OCI-LY7 (cell line): ENCODE data around the gene FAM169A. TPM values are rescaled to one million over a fixed set of nuclear protein-coding genes. Genes with fewer than 3 reads are reported as not detected.
"Not testable (repeated sequence)": the region's sequence is repeated elsewhere in the genome, so short reads cannot be mapped to it uniquely, and the experiment has no call there.

Experiments used
- BruUV-seq: library from RNA; stranded (reverse); fragments of 400-500 nt; replicated peaks from 2 replicates; lab custom pipeline; 2021; lab: Mats Ljungman, UMichigan
- CTCF ChIA-PET: fragments of 300-600 bp; sonication (Branson Sonifier 250); formaldehyde crosslinking; loops from one replicate; lab custom pipeline; 2022; ENCODE audit warnings: antibody characterized with exemption; ENCODE audit not compliant: unreplicated experiment; lab: Charles Lee
- POLR2A ChIA-PET: fragments of 300-600 bp; sonication (Branson Sonifier 250); formaldehyde crosslinking; loops from one replicate; lab custom pipeline; 2022; ENCODE audit warnings: antibody characterized with exemption; lab: Charles Lee
- DNase-seq: peaks from one replicate; pipeline ENCODE4 v3.0.0-alpha.2; 2015; ENCODE audit warnings: low spot score
- H2AFZ ChIP-seq: fragments of 200-600 bp; sonication (generic), shearing (Covaris generic); 2 replicates; pipeline ENCODE4 v1.6.1; 2014; ENCODE audit warnings: mild to moderate bottlenecking, antibody characterized with exemption, low read length, moderate library complexity
- H3K27ac ChIP-seq: fragments of 200-600 bp; sonication (generic); 2 replicates; pipeline ENCODE4 v1.5.1; 2014; ENCODE audit warnings: mixed run types, low read depth, mild to moderate bottlenecking, moderate library complexity, low read length, inconsistent platforms; ENCODE audit not compliant: poor library complexity, severe bottlenecking
- H3K36me3 ChIP-seq: fragments of 200-600 bp; sonication (generic); 2 replicates; pipeline ENCODE4 v1.6.1; 2014; ENCODE audit warnings: mild to moderate bottlenecking, antibody characterized with exemption, low read length, moderate library complexity, mixed read lengths; ENCODE audit not compliant: insufficient read depth
- H3K4me1 ChIP-seq: fragments of 200-600 bp; sonication (generic); 2 replicates; pipeline ENCODE4 v1.5.1; 2014; ENCODE audit warnings: mild to moderate bottlenecking, low read length; ENCODE audit not compliant: insufficient read depth, poor library complexity, severe bottlenecking
- H3K4me2 ChIP-seq: fragments of 200-600 bp; sonication (generic); 2 replicates; pipeline ENCODE4 v1.6.1; 2014; ENCODE audit warnings: mild to moderate bottlenecking, low read length
- H3K4me3 ChIP-seq: fragments of 200-600 bp; sonication (generic); 2 replicates; pipeline ENCODE4 v1.5.1; 2014; ENCODE audit warnings: mild to moderate bottlenecking, low read depth, low read length; ENCODE audit not compliant: poor library complexity, severe bottlenecking
- H3K79me2 ChIP-seq: fragments of 200-600 bp; sonication (generic); 2 replicates; pipeline ENCODE4 v1.6.1; 2016; ENCODE audit warnings: low read depth, mild to moderate bottlenecking, low read length, moderate library complexity, mixed read lengths; ENCODE audit not compliant: insufficient read depth
- H3K9me2 ChIP-seq: fragments of 200-600 bp; sonication (generic); 2 replicates; pipeline ENCODE4 v1.6.1; 2016; ENCODE audit warnings: mild to moderate bottlenecking, low read length, mixed read lengths; ENCODE audit not compliant: insufficient read depth
- H3K9me3 ChIP-seq: fragments of 200-600 bp; sonication (generic); 2 replicates; pipeline ENCODE4 v1.6.1; 2014; ENCODE audit warnings: mild to moderate bottlenecking, mixed run types, low read length, mixed read lengths
- H4K20me1 ChIP-seq: fragments of 200-600 bp; sonication (generic); 2 replicates; pipeline ENCODE4 v1.6.1; 2014; ENCODE audit warnings: mild to moderate bottlenecking, antibody characterized with exemption, low read length, moderate library complexity, mixed read lengths; ENCODE audit not compliant: insufficient read depth
- EZH2phosphoT487 ChIP-seq: fragments of 200-600 bp; sonication (generic); IDR thresholded peaks from 2 replicates; pipeline ENCODE4 v1.6.1; 2018; ENCODE audit warnings: low read depth, borderline replicate concordance, mild to moderate bottlenecking, mixed run types, antibody characterized with exemption, low read length, moderate library complexity, mixed read lengths
- intact Hi-C: fragments of 100-400 bp; cut with micrococcal nuclease; formaldehyde crosslinking; loops from one replicate; pipeline ENCODE4 v1.10.0; 2022; ENCODE audit not compliant: unreplicated experiment
- total RNA-seq, 2 experiments: library from RNA; depleted of rRNA in 1 of 2; stranded (reverse); fragments of >200 nt in 1 of 2; shearing (Covaris generic) in 1 of 2; gene quantifications; 2 replicates each; pipeline ENCODE4 v1.2.3, GENCODE V29; 2014 to 2022
- TF ChIP-seq, protein P1 (sequence below): fragments of 200-600 bp; sonication (generic); conservative IDR thresholded peaks from 2 replicates; pipeline ENCODE4 v1.5.1; 2014; ENCODE audit warnings: mild to moderate bottlenecking, antibody characterized with exemption, low read length, moderate library complexity, mixed read lengths

FAM169A gene
- total RNA-seq, 2 experiments from 2014 or later = not detected

- ChIA-PET CTCF (no interaction called here), POLR2A (no interaction called here)
- BruUV-seq = no TSS peak
Measured at GRCh38 chr5:74863726-74864125, 2.5 kb downstream of the FAM169A start.

GRCh38 chr5:74862221-74862620 is 4.0 kb downstream of the FAM169A start:
- no peaks in the 10 kb centered on the region for H3K79me2 ChIP-seq
- no peaks in the 10 kb centered on the region for H3K9me2 ChIP-seq
- H3K36me3 ChIP-seq = no peaks in the 10 kb centered on the region
- H3K27ac ChIP-seq = no peak overlapping the region
- no peak overlapping the region for H3K4me3 ChIP-seq
- DNase-seq = no peak
- BruUV-seq = no TSS peak
- CTCF ChIA-PET = no interaction called here
- no peaks in the 10 kb centered on the region for H3K9me3 ChIP-seq
- POLR2A ChIA-PET = interaction anchor here (0.6 to 0.7 kb wide), 3 partner anchors 12 to 1114 kb away, joined by 3 to 7 read pairs (median 4); no protein-coding TSS in a partner anchor
- no peak overlapping the region for H3K4me2 ChIP-seq
- intact Hi-C loops = no loop called here
- H4K20me1 ChIP-seq = no peaks in the 10 kb centered on the region
- no peak overlapping the region for H2AFZ ChIP-seq
- no peak for TF ChIP-seq EZH2phosphoT487
- TF ChIP-seq, protein P1, sequence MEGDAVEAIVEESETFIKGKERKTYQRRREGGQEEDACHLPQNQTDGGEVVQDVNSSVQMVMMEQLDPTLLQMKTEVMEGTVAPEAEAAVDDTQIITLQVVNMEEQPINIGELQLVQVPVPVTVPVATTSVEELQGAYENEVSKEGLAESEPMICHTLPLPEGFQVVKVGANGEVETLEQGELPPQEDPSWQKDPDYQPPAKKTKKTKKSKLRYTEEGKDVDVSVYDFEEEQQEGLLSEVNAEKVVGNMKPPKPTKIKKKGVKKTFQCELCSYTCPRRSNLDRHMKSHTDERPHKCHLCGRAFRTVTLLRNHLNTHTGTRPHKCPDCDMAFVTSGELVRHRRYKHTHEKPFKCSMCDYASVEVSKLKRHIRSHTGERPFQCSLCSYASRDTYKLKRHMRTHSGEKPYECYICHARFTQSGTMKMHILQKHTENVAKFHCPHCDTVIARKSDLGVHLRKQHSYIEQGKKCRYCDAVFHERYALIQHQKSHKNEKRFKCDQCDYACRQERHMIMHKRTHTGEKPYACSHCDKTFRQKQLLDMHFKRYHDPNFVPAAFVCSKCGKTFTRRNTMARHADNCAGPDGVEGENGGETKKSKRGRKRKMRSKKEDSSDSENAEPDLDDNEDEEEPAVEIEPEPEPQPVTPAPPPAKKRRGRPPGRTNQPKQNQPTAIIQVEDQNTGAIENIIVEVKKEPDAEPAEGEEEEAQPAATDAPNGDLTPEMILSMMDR = no peak
- no peaks in the 10 kb centered on the region for H3K4me1 ChIP-seq

More at GRCh38 chr5:74863726-74864125, 2.5 kb downstream of the FAM169A start:
- no peaks in the 10 kb centered on the region for H3K79me2 ChIP-seq
- intact Hi-C loops = no loop called here
- H3K9me2 ChIP-seq = no peaks in the 10 kb centered on the region
- H2AFZ ChIP-seq = no peak overlapping the region
- DNase-seq = no peak
- H3K9me3 ChIP-seq = no peaks in the 10 kb centered on the region
- no peak overlapping the region for H3K4me2 ChIP-seq
- TF ChIP-seq EZH2phosphoT487 = no peak
- TF ChIP-seq, protein P1 = no peak
- H3K4me1 ChIP-seq = no peaks in the 10 kb centered on the region
- H3K4me3 ChIP-seq = no peak overlapping the region
- H3K36me3 ChIP-seq = no peaks in the 10 kb centered on the region
- H3K27ac ChIP-seq = no peak overlapping the region
- H4K20me1 ChIP-seq = no peaks in the 10 kb centered on the region

GRCh38 chr5:74856975-74857374 is 9.2 kb downstream of the FAM169A start:
- H3K4me1 ChIP-seq, H4K20me1 ChIP-seq, H3K9me3 ChIP-seq, H3K79me2 ChIP-seq, CTCF ChIA-PET, H3K4me2 ChIP-seq, DNase-seq, intact Hi-C loops, H2AFZ ChIP-seq, H3K36me3 ChIP-seq, H3K9me2 ChIP-seq, BruUV-seq, H3K27ac ChIP-seq, H3K4me3 ChIP-seq: not testable (repeated sequence)
- POLR2A ChIA-PET = interaction anchor here (0.5 to 0.7 kb wide), 2 partner anchors 13 to 1950 kb away, joined by 3 to 4 read pairs; no protein-coding TSS in a partner anchor
